Kidney (tissue), 14 donors: Measurements from ENCODE around the gene SPAG4. TPM values are rescaled to one million over a fixed set of nuclear protein-coding genes. Genes with fewer than 3 reads are reported as not detected.

Experiments
- DNase-seq, 5 donors: peaks; one replicate each; pipeline ENCODE4 v3.0.0-alpha.2; 2013 to 2020
- FAIRE-seq: peaks from 2 replicates; lab custom pipeline; 2012; peaks lifted over from hg19 to GRCh38; lab: Jason Lieb, UNC
- H3K27ac ChIP-seq, 2 donors: one replicate each; pipeline ENCODE4 v1.7.0; 2013; ENCODE audit warnings: low read depth in 2 of 2, low read length in 2 of 2, inconsistent platforms in 1 of 2
- H3K27me3 ChIP-seq: one replicate; pipeline ENCODE4 v1.7.1; 2013; ENCODE audit warnings: low read length, inconsistent platforms; ENCODE audit not compliant: control insufficient read depth, insufficient read depth
- H3K36me3 ChIP-seq, 3 donors: one replicate each; pipeline versions ENCODE4 v1.7.0 to v1.7.1; 2013; ENCODE audit warnings: low read length in 3 of 3, control low read depth in 1 of 3, inconsistent platforms in 1 of 3; ENCODE audit not compliant: insufficient read depth in 3 of 3, control insufficient read depth in 2 of 3
- H3K4me1 ChIP-seq, 3 donors: one replicate each; pipeline versions ENCODE4 v1.7.0 to v1.7.1; 2013; ENCODE audit warnings: low read length in 3 of 3, inconsistent platforms in 1 of 3, low read depth in 1 of 3; ENCODE audit not compliant: control insufficient read depth in 2 of 3, insufficient read depth in 2 of 3
- H3K4me3 ChIP-seq, 3 donors: one replicate each; pipeline versions ENCODE4 v1.7.0 to v1.8.1; 2013; ENCODE audit warnings: low read length in 3 of 3, control low read depth in 1 of 3, inconsistent platforms in 1 of 3
- H3K9ac ChIP-seq, 3 donors: one replicate each; pipeline versions ENCODE4 v1.7.0 to v1.7.1; 2013; ENCODE audit warnings: low read length in 3 of 3, control low read depth in 1 of 3, inconsistent platforms in 1 of 3
- H3K9me3 ChIP-seq, 3 donors: one replicate each; pipeline versions ENCODE4 v1.7.0 to v1.7.1; 2013; ENCODE audit warnings: low read length in 3 of 3, control low read depth in 1 of 3, inconsistent platforms in 1 of 3; ENCODE audit not compliant: control insufficient read depth in 2 of 3, insufficient read depth in 1 of 3
- intact Hi-C: fragments of 100-400 bp; cut with DNase I; formaldehyde crosslinking; loops from one replicate; pipeline ENCODE4 v1.11.1; 2022
- polyA plus RNA-seq: library from polyadenylated mRNA; stranded (reverse); fragments of 350-450 nt; fragmentation: Illumina TruSeq; extraction: RNeasy Lipid Tissue Mini Kit (QIAGEN cat#74804); gene quantifications from one replicate; pipeline ENCODE4 v1.2.3, GENCODE V29; 2014; ENCODE audit warnings: low read depth, low replicate concordance; ENCODE audit not compliant: insufficient read depth
- total RNA-seq: library from RNA; stranded (reverse); fragmentation: NEBNext Ultra II Directional; extraction: Animal tissue kit (Norgen Biotek cat#: 25700); gene quantifications from one replicate; pipeline ENCODE4 v1.2.1, GENCODE V29; 2021
- TF ChIP-seq, protein P1 (sequence below): IDR thresholded peaks from 3 replicates; pipeline ENCODE4 v1.5.1; 2012; ENCODE audit warnings: mild to moderate bottlenecking, moderate library complexity, borderline replicate concordance; ENCODE audit not compliant: insufficient read depth; ENCODE audit errors: extremely low read depth
- donor health status: control.
- donor health status: control.
- donor health status: control.
- donor health status: control.
- donor health status: control.
- donor health status: DM: yes; HTN: yes; CAD: no.
- donor health status: Normal renal cell carcinoma (clear cell type).

The SPAG4 gene
- total and polyA plus RNA-seq, 2 donors from 2014 or later: 13.1 to 16.0 TPM

GRCh38 chr20:35601990-35602389 is 13.6 kb upstream of the SPAG4 start:
- FAIRE-seq: no peak
- Histone ChIP-seq H3K4me3 (peak overlapping the region in 1 of 3 donors; percentile 61), H3K36me3 (no peaks in the 10 kb centered on the region)

GRCh38 chr20:35602851-35603495 is 12.7 kb upstream of the SPAG4 start:
- Histone ChIP-seq H3K4me3 (no peak overlapping the region), H3K36me3 (no peaks in the 10 kb centered on the region), H3K27ac (no peak overlapping the region), H3K27me3 (no peaks in the 10 kb centered on the region), H3K4me1 (peaks cover 0 to 4% (median 4%) of the 10 kb centered on the region in 3 donors), H3K9me3 (no peaks in the 10 kb centered on the region), H3K9ac (no peak overlapping the region)
- FAIRE-seq (no peak), DNase-seq (no peak)
- intact Hi-C loops: no loop called here
- TF ChIP-seq, protein P1, sequence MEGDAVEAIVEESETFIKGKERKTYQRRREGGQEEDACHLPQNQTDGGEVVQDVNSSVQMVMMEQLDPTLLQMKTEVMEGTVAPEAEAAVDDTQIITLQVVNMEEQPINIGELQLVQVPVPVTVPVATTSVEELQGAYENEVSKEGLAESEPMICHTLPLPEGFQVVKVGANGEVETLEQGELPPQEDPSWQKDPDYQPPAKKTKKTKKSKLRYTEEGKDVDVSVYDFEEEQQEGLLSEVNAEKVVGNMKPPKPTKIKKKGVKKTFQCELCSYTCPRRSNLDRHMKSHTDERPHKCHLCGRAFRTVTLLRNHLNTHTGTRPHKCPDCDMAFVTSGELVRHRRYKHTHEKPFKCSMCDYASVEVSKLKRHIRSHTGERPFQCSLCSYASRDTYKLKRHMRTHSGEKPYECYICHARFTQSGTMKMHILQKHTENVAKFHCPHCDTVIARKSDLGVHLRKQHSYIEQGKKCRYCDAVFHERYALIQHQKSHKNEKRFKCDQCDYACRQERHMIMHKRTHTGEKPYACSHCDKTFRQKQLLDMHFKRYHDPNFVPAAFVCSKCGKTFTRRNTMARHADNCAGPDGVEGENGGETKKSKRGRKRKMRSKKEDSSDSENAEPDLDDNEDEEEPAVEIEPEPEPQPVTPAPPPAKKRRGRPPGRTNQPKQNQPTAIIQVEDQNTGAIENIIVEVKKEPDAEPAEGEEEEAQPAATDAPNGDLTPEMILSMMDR: no peak

More at GRCh38 chr20:35601990-35602389, 13.6 kb upstream of the SPAG4 start:
- Histone ChIP-seq H3K9ac (no peak overlapping the region), H3K27ac (no peak overlapping the region), H3K9me3 (no peaks in the 10 kb centered on the region), H3K27me3 (no peaks in the 10 kb centered on the region), H3K4me1 (peaks cover 0 to 4% (median 4%) of the 10 kb centered on the region in 3 donors)
- TF ChIP-seq, protein P1: no peak
- peak in 2 of 5 donors; percentile 59 to 78 for DNase-seq
- intact Hi-C loops: no loop called here

GRCh38 chr20:35603695-35604448 is 11.8 kb upstream of the SPAG4 start:
- TF ChIP-seq, protein P1: no peak
- H3K9ac ChIP-seq: no peak overlapping the region
- intact Hi-C loops: no loop called here
- no peak overlapping the region for H3K4me3 ChIP-seq
- no peak for FAIRE-seq
- H3K9me3 ChIP-seq: no peaks in the 10 kb centered on the region
- peaks cover 0 to 4% (median 4%) of the 10 kb centered on the region in 3 donors for H3K4me1 ChIP-seq
- peak overlapping the region; percentile 21 to 34 for H3K27ac ChIP-seq
- peak in 4 of 5 donors; percentile 23 to 80 (median 62) for DNase-seq
- no peaks in the 10 kb centered on the region for H3K27me3 ChIP-seq
- H3K36me3 ChIP-seq: no peaks in the 10 kb centered on the region
